HG03354 (cell line): ENCODE results near the gene KLF4.

ENCODE experiments used
- ATAC-seq: cut with Tn5 transposase; IDR thresholded peaks from one replicate; pipeline ENCODE4 v1.9.1; 2021; ENCODE audit warnings: mild to moderate bottlenecking; ENCODE audit not compliant: unreplicated experiment, poor library complexity, severe bottlenecking

KLF4 gene

GRCh38 chr9:107460153-107461023 lies 29.2 kb downstream of the KLF4 start:
- no peak for ATAC-seq

GRCh38 chr9:107455425-107456135 lies 34.0 kb downstream of the KLF4 start:
- ATAC-seq, result no peak

- ATAC-seq, result no peak
Measured at GRCh38 chr9:107453479-107453878, 36.1 kb downstream of the KLF4 start.

GRCh38 chr9:107447834-107448233 lies 41.7 kb downstream of the KLF4 start:
- no peak for ATAC-seq

- ATAC-seq, result no peak
Measured at GRCh38 chr9:107447081-107447480, 42.5 kb downstream of the KLF4 start.

- no peak for ATAC-seq
Measured at GRCh38 chr9:107446491-107446890, 43.1 kb downstream of the KLF4 start.

- ATAC-seq, result no peak
Measured at GRCh38 chr9:107443786-107444185, 45.8 kb downstream of the KLF4 start.

GRCh38 chr9:107439991-107440456 lies 49.5 kb downstream of the KLF4 start:
- no peak for ATAC-seq

GRCh38 chr9:107438211-107439031 lies 51.1 kb downstream of the KLF4 start:
- ATAC-seq, result no peak

- ATAC-seq, result no peak
Measured at GRCh38 chr9:107437716-107438115, 51.9 kb downstream of the KLF4 start.

- ATAC-seq, result no peak
Measured at GRCh38 chr9:107435415-107435814, 54.2 kb downstream of the KLF4 start.
